ENCODE measurements around the gene IKZF2. TPM values are rescaled to one million over a fixed set of nuclear protein-coding genes. Genes with fewer than 3 reads are reported as not detected.

IKZF2 gene
- total and polyA plus RNA-seq, 10 donors = 0.50 to 43.4 (median 20.4) TPM

DNA sequence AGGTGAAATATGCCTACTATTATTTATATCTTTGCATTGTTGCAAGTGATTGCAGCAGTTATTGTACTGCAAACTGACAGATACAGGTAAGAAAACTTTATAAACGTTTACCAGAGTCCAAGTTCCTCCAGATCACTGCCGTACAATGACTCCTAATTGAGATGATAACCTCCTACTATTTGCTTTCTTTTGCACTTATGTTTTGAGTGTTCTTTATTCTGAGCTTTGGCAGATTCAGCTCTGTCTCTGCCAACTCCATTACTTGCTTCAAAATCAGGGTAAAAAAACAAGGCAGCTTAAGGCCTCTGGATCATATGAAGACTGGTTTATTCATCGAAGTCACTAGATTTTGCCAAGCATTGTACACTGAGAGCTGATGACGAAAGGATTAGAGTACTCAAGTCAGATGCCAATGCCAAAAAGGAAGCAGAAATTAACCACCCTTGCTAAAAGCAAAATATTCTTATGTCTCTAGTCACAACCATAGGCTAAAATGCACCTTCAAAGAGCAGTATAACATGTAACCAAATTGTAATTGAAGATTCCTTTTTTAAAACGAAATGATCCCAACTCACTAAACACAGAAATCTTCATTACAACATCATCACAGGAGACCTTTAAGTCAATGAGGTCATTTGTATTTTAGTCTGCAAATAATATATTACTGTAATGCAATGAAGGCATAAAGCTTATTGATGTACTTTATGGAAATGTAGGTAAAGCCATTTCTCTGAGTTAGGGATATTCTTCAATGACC, 10.5 kb upstream of the IKZF2 start:
- Histone ChIP-seq H3K36me3 (no peaks in the 10 kb centered on the region), H3K9me3 (no peaks in the 10 kb centered on the region), H3K27me3 (replicated peaks in 1 of 7) (no peaks in the 10 kb centered on the region), H3K4me3 (no peak overlapping the region), H3K4me1 (no peaks in the 10 kb centered on the region), H3K27ac (no peak overlapping the region)
- DNase-seq = no peak
- TF ChIP-seq, protein P1, sequence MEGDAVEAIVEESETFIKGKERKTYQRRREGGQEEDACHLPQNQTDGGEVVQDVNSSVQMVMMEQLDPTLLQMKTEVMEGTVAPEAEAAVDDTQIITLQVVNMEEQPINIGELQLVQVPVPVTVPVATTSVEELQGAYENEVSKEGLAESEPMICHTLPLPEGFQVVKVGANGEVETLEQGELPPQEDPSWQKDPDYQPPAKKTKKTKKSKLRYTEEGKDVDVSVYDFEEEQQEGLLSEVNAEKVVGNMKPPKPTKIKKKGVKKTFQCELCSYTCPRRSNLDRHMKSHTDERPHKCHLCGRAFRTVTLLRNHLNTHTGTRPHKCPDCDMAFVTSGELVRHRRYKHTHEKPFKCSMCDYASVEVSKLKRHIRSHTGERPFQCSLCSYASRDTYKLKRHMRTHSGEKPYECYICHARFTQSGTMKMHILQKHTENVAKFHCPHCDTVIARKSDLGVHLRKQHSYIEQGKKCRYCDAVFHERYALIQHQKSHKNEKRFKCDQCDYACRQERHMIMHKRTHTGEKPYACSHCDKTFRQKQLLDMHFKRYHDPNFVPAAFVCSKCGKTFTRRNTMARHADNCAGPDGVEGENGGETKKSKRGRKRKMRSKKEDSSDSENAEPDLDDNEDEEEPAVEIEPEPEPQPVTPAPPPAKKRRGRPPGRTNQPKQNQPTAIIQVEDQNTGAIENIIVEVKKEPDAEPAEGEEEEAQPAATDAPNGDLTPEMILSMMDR (IDR thresholded peaks at IDR 0.05 in 8 of 11, conservative IDR thresholded peaks at IDR 0.05 in 3 of 11) = no peak
- TF ChIP-seq POLR2AphosphoS5 (IDR thresholded peaks at IDR 0.05) (no peak), POLR2A (IDR thresholded peaks at IDR 0.05) (no peak)
- 68 to 79% (median 74%) methylated on average over 5 of the region's 5 CpGs for WGBS, 5 donors
- intact Hi-C loops (cut with DNase I; ENCODE audit: low total_unique reads) = no loop called here

DNA sequence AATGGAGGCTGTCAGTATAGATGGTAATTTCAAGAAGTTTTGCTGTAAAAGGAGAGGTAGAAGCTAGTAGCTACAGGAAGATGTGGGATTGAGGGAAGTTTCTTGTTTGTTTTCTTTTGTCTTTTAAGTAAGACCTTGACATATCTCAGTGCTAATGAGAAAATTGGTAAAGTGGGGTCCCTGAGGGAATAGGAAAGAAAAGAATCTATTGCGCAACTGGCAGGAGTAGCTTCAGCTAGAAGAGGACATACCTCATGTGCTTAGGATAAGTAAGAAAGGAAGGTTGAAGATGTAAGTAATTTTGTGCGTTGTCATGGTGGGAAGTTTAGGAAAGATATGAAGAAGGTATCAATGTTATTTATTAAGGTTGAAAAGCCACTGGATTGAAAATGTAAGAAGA, 8.4 kb upstream of the IKZF2 start:
- Histone ChIP-seq H3K4me3 (no peak overlapping the region), H3K27ac (no peak overlapping the region), H3K36me3 (no peaks in the 10 kb centered on the region), H3K4me1 (no peaks in the 10 kb centered on the region), H3K9me3 (no peaks in the 10 kb centered on the region), H3K27me3 (replicated peaks in 1 of 7) (no peaks in the 10 kb centered on the region)
- no peak for TF ChIP-seq POLR2A (IDR thresholded peaks at IDR 0.05)
- TF ChIP-seq, protein P1 (IDR thresholded peaks at IDR 0.05 in 8 of 11, conservative IDR thresholded peaks at IDR 0.05 in 3 of 11) = no peak
- TF ChIP-seq POLR2AphosphoS5 (IDR thresholded peaks at IDR 0.05) = no peak
- WGBS, 5 donors = 91 to 99% (median 93%) methylated on average over 2 of the region's 2 CpGs
- intact Hi-C loops (cut with DNase I; ENCODE audit: low total_unique reads) = loop anchor here (10.0 kb wide), 1 partner anchor 475 kb away; no protein-coding TSS in a partner anchor
- DNase-seq = no peak

DNA sequence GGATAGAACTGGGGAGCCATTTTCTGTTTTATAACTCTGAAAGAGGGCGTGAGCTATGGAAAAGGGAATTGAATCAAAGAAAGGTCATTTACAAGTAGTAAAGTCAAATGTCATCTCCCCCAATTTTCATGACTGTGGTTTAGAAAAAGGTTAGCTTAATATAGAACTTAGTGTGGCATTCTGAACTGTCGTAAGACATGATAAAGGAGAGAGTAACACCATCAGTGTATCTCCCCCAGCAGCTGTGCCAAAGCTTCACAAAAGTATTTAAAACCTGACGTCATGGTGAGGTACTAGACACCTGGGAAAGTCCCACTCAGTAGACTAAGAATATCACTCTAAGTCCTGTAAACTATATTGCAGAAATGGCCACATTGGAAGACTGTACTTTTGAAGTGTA, 5.8 kb upstream of the IKZF2 start:
- intact Hi-C loops (cut with DNase I; ENCODE audit: low total_unique reads) = loop anchor here (10.0 kb wide), 1 partner anchor 472 kb away; no protein-coding TSS in a partner anchor
- DNase-seq = no peak
- H3K36me3 ChIP-seq = no peaks in the 10 kb centered on the region
- TF ChIP-seq, protein P1 (IDR thresholded peaks at IDR 0.05 in 8 of 11, conservative IDR thresholded peaks at IDR 0.05 in 3 of 11) = no peak
- TF ChIP-seq POLR2A (IDR thresholded peaks at IDR 0.05) (no peak), POLR2AphosphoS5 (IDR thresholded peaks at IDR 0.05) (no peak)
- H3K27me3 ChIP-seq (replicated peaks in 1 of 7) = no peaks in the 10 kb centered on the region
- H3K27ac ChIP-seq = no peak overlapping the region
- no peak overlapping the region for H3K4me3 ChIP-seq
- 32 to 66% (median 56%) methylated on average over 3 of the region's 3 CpGs for WGBS, 5 donors
- peaks cover 5 to 20% (median 13%) of the 10 kb centered on the region in 6 donors for H3K4me1 ChIP-seq
- H3K9me3 ChIP-seq = no peaks in the 10 kb centered on the region

DNA sequence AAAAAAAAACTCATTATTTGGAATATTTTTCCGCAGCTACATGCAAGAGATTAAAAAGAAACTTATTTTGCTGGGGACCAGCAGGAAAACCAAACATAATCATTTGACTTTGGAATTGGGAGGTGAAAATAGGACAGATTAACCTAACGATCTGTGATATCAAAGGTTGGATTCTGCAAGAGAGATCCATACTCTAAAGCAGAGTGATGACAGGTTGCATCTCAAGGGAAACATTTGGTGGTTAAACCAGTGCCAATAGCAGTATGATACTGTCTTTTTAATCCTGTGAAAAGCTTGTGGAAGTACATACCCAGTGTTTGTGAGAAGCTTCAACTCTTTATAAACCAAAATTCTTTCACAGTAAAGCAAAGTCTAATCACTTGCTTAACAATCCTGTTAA, 5.3 kb upstream of the IKZF2 start:
- no peaks in the 10 kb centered on the region for H3K36me3 ChIP-seq
- H3K27me3 ChIP-seq (replicated peaks in 1 of 7) = no peaks in the 10 kb centered on the region
- no peak overlapping the region for H3K27ac ChIP-seq
- peaks cover 5 to 20% (median 13%) of the 10 kb centered on the region in 6 donors for H3K4me1 ChIP-seq
- DNase-seq = no peak
- H3K9me3 ChIP-seq = no peaks in the 10 kb centered on the region
- intact Hi-C loops (cut with DNase I; ENCODE audit: low total_unique reads) = loop anchor here (10.0 kb wide), 1 partner anchor 472 kb away; no protein-coding TSS in a partner anchor
- H3K4me3 ChIP-seq = no peak overlapping the region
- WGBS, 5 donors = 82 to 95% (median 90%) methylated on average over 2 of the region's 2 CpGs
- TF ChIP-seq, protein P1 (IDR thresholded peaks at IDR 0.05 in 8 of 11, conservative IDR thresholded peaks at IDR 0.05 in 3 of 11) = no peak
- TF ChIP-seq POLR2A (IDR thresholded peaks at IDR 0.05) (no peak), POLR2AphosphoS5 (IDR thresholded peaks at IDR 0.05) (no peak)

All from spleen (tissue), 11 donors.